ENCODE results near the gene RPS2. TPM values are rescaled to one million over a fixed set of nuclear protein-coding genes. Genes with fewer than 3 reads are reported as not detected.

The RPS2 gene
- total RNA-seq, 1 donor from 2014 or later: 2,309 TPM

DNA sequence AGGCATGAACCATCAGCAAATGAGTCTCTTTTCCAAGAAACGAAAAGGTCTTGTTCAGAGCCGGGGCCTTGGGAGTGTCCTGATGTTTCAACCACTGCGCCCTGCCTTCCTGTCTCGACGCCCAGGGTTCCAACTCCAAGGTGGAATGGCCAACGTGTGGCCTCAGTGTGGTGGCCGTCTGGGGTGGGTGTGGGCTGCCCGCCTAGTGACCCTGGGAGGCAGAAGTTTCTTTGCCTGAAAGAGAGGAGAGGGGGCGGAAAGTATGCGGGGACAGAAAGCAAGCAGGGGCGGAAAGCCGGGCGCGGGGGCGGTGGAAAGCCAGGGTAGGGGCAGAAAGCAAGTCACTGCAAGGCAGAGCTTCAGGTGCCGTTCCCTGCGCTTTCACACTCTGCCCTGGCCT is 25.7 kb downstream of the RPS2 start:
- H3K27ac Mint-ChIP-seq: no peak overlapping the region
- peaks cover 1% of the 10 kb centered on the region for H3K36me3 Mint-ChIP-seq (ENCODE audit: insufficient read depth)
- no peaks in the 10 kb centered on the region for H3K9me3 Mint-ChIP-seq (ENCODE audit: low read depth)
- peaks cover 2% of the 10 kb centered on the region for H3K4me1 Mint-ChIP-seq (ENCODE audit: low read depth)
- TF ChIP-seq, protein P1, sequence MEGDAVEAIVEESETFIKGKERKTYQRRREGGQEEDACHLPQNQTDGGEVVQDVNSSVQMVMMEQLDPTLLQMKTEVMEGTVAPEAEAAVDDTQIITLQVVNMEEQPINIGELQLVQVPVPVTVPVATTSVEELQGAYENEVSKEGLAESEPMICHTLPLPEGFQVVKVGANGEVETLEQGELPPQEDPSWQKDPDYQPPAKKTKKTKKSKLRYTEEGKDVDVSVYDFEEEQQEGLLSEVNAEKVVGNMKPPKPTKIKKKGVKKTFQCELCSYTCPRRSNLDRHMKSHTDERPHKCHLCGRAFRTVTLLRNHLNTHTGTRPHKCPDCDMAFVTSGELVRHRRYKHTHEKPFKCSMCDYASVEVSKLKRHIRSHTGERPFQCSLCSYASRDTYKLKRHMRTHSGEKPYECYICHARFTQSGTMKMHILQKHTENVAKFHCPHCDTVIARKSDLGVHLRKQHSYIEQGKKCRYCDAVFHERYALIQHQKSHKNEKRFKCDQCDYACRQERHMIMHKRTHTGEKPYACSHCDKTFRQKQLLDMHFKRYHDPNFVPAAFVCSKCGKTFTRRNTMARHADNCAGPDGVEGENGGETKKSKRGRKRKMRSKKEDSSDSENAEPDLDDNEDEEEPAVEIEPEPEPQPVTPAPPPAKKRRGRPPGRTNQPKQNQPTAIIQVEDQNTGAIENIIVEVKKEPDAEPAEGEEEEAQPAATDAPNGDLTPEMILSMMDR (IDR thresholded peaks at IDR 0.05; ENCODE audit: unreplicated experiment): no peak
- H3K4me3 Mint-ChIP-seq (ENCODE audit: low read depth): no peak overlapping the region
- no peak for DNase-seq (ENCODE audit: low spot score, unreplicated experiment)
- no peaks in the 10 kb centered on the region for H3K27me3 Mint-ChIP-seq

GRCh38 chr16:1938316-1938715 is 26.3 kb downstream of the RPS2 start:
- Mint-ChIP-seq H3K4me1 (ENCODE audit: low read depth) (peaks cover 2% of the 10 kb centered on the region), H3K27ac (no peak overlapping the region), H3K9me3 (ENCODE audit: low read depth) (no peaks in the 10 kb centered on the region), H3K27me3 (peaks cover 2% of the 10 kb centered on the region), H3K4me3 (ENCODE audit: low read depth) (no peak overlapping the region), H3K36me3 (ENCODE audit: insufficient read depth) (peaks cover 2% of the 10 kb centered on the region)
- TF ChIP-seq, protein P1 (IDR thresholded peaks at IDR 0.05; ENCODE audit: unreplicated experiment): no peak
- no peak for DNase-seq (ENCODE audit: low spot score, unreplicated experiment)

- no peak for DNase-seq (ENCODE audit: low spot score, unreplicated experiment)
- Mint-ChIP-seq H3K4me1 (ENCODE audit: low read depth) (peaks cover 2% of the 10 kb centered on the region), H3K36me3 (ENCODE audit: insufficient read depth) (peaks cover 2% of the 10 kb centered on the region), H3K9me3 (ENCODE audit: low read depth) (no peaks in the 10 kb centered on the region), H3K4me3 (ENCODE audit: low read depth) (no peak overlapping the region), H3K27me3 (peaks cover 2% of the 10 kb centered on the region), H3K27ac (no peak overlapping the region)
- TF ChIP-seq, protein P1 (IDR thresholded peaks at IDR 0.05; ENCODE audit: unreplicated experiment): no peak
Measured at GRCh38 chr16:1936945-1937479, 27.6 kb downstream of the RPS2 start.

DNA sequence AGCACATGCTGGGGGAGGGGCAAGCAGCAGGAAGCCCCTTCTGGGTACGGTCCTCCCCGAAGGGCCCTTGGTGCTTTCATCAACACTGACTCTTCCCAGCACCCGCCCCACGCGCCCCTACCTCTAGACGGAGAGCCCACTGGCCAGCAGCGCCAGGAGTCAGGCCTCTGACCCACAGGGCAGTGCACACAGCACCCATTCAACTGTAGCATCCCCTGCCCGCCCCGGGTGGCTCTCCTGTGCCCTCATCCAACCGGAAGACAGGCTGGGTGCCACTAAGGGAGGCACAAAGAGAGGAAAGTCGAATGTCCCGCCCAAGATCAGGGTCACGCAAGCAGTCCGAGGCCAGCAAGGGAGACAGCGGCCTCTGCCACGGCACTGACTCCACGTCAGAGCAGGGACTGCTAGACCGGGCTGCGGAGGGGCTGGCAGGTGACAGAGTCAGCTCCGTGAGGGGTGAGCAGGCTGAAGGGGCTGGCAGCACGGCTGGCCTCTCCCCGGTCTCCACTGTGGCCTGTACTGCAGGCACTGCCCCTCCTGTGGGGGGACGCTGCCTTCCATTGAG is 31.4 kb downstream of the RPS2 start:
- no peak overlapping the region for H3K4me3 Mint-ChIP-seq (ENCODE audit: low read depth)
- no peak for DNase-seq (ENCODE audit: low spot score, unreplicated experiment)
- peaks cover 2% of the 10 kb centered on the region for H3K36me3 Mint-ChIP-seq (ENCODE audit: insufficient read depth)
- H3K27ac Mint-ChIP-seq: no peak overlapping the region
- no peaks in the 10 kb centered on the region for H3K9me3 Mint-ChIP-seq (ENCODE audit: low read depth)
- H3K27me3 Mint-ChIP-seq: peaks cover 16% of the 10 kb centered on the region
- TF ChIP-seq, protein P1 (IDR thresholded peaks at IDR 0.05; ENCODE audit: unreplicated experiment): no peak
- H3K4me1 Mint-ChIP-seq (ENCODE audit: low read depth): peaks cover 2% of the 10 kb centered on the region

GRCh38 chr16:1932050-1933028 is 32.3 kb downstream of the RPS2 start:
- H3K27ac Mint-ChIP-seq: no peak overlapping the region
- TF ChIP-seq, protein P1 (IDR thresholded peaks at IDR 0.05; ENCODE audit: unreplicated experiment): peak; percentile 19
- peaks cover 2% of the 10 kb centered on the region for H3K36me3 Mint-ChIP-seq (ENCODE audit: insufficient read depth)
- peaks cover 18% of the 10 kb centered on the region for H3K27me3 Mint-ChIP-seq
- H3K4me1 Mint-ChIP-seq (ENCODE audit: low read depth): peaks cover 2% of the 10 kb centered on the region
- H3K9me3 Mint-ChIP-seq (ENCODE audit: low read depth): no peaks in the 10 kb centered on the region
- H3K4me3 Mint-ChIP-seq (ENCODE audit: low read depth): no peak overlapping the region
- DNase-seq (ENCODE audit: low spot score, unreplicated experiment): no peak

All from progenitor cell of endocrine pancreas (in vitro differentiated cells).